Neural cell (in vitro differentiated cells): ENCODE measurements around the gene BLVRB. TPM values are rescaled to one million over a fixed set of nuclear protein-coding genes. Genes with fewer than 3 reads are reported as not detected.

Source experiments
- H2AFZ ChIP-seq: fragments of 200-600, 300-800 bp; sonication (generic), shearing (Covaris generic); 2 replicates; pipeline ENCODE4 v1.6.0; 2014; ENCODE audit warnings: low read depth, mild to moderate bottlenecking, antibody characterized with exemption, low read length, moderate library complexity
- H3F3A ChIP-seq: fragments of 200-600 bp; shearing (Covaris generic); 2 replicates; pipeline ENCODE4 v1.6.1; 2016; ENCODE audit warnings: mild to moderate bottlenecking, moderate library complexity, mixed read lengths, antibody characterized with exemption, low read length; ENCODE audit not compliant: insufficient read depth, poor library complexity, severe bottlenecking
- H3K27ac ChIP-seq: fragments of 200-600, 300-800 bp; sonication (generic), shearing (Covaris generic); 2 replicates; pipeline ENCODE4 v1.5.1; 2014; ENCODE audit warnings: mild to moderate bottlenecking, low read length, moderate library complexity
- H3K27me3 ChIP-seq: fragments of 300-800, 200-600 bp; sonication (generic), shearing (Covaris generic); 2 replicates; pipeline ENCODE4 v1.6.0; 2014; ENCODE audit warnings: mild to moderate bottlenecking, low read depth, low read length, moderate library complexity; ENCODE audit not compliant: insufficient read depth
- H3K36me3 ChIP-seq: fragments of 300-800, 200-600 bp; sonication (generic), shearing (Covaris generic); 2 replicates; pipeline ENCODE4 v1.5.1; 2014; ENCODE audit warnings: mild to moderate bottlenecking, antibody characterized with exemption, low read length, moderate library complexity; ENCODE audit not compliant: insufficient read depth
- H3K4me2 ChIP-seq: fragments of 300-800, 200-600 bp; sonication (generic), shearing (Covaris generic); 2 replicates; pipeline ENCODE4 v1.6.0; 2014; ENCODE audit warnings: mild to moderate bottlenecking, low read length
- H3K4me3 ChIP-seq: fragments of 300-800, 200-600 bp; sonication (generic), shearing (Covaris generic); 2 replicates; pipeline ENCODE4 v1.5.1; 2014; ENCODE audit warnings: mild to moderate bottlenecking, low read length, moderate library complexity
- H3K79me2 ChIP-seq: fragments of 200-600 bp; shearing (Covaris generic); replicated peaks from 2 replicates; pipeline ENCODE4 v1.6.0; 2014; ENCODE audit warnings: mild to moderate bottlenecking, low read length, moderate library complexity; ENCODE audit not compliant: insufficient read depth
- H3K9ac ChIP-seq: fragments of 300-800, 200-600 bp; sonication (generic), shearing (Covaris generic); 2 replicates; pipeline ENCODE4 v1.6.1; 2016; ENCODE audit warnings: mild to moderate bottlenecking, low read length, mixed read lengths
- H3K9me2 ChIP-seq: fragments of 200-600 bp; shearing (Covaris generic); 2 replicates; pipeline ENCODE4 v1.6.1; 2016; ENCODE audit warnings: mild to moderate bottlenecking, low read length, mixed read lengths; ENCODE audit not compliant: insufficient read depth
- H3K9me3 ChIP-seq: fragments of 200-600, 300-800 bp; sonication (generic), shearing (Covaris generic); 2 replicates; pipeline ENCODE4 v1.6.1; 2016; ENCODE audit warnings: mild to moderate bottlenecking, mixed run types, low read length, moderate library complexity, mixed read lengths
- H4K20me1 ChIP-seq: fragments of 200-600 bp; shearing (Covaris generic); 2 replicates; pipeline ENCODE4 v1.6.1; 2016; ENCODE audit warnings: mild to moderate bottlenecking, mixed run types; ENCODE audit not compliant: insufficient read depth
- CTCF ChIP-seq: fragments of 450-650 bp; IDR thresholded peaks from 2 replicates; pipeline ENCODE4 v1.5.1; 2014; ENCODE audit warnings: antibody characterized with exemption, mild to moderate bottlenecking, moderate library complexity; ENCODE audit not compliant: poor library complexity, severe bottlenecking
- EP300 ChIP-seq: fragments of 450-650 bp; conservative IDR thresholded peaks from 2 replicates; pipeline ENCODE4 v1.6.1; 2014; ENCODE audit warnings: antibody characterized with exemption, mild to moderate bottlenecking, moderate library complexity; ENCODE audit not compliant: poor library complexity, severe bottlenecking
- EZH2 ChIP-seq: fragments of 200-600, 300-800 bp; shearing (Covaris generic), sonication (generic); IDR thresholded peaks from 2 replicates; pipeline ENCODE4 v1.6.1; 2014; ENCODE audit warnings: antibody characterized with exemption, low read length, borderline replicate concordance, mild to moderate bottlenecking; ENCODE audit not compliant: insufficient read depth, poor library complexity, severe bottlenecking
- MXI1 ChIP-seq: fragments of 450-650 bp; conservative IDR thresholded peaks from 2 replicates; pipeline ENCODE4 v1.6.1; 2014; ENCODE audit warnings: antibody characterized with exemption, mild to moderate bottlenecking; ENCODE audit not compliant: poor library complexity, severe bottlenecking
- POLR2AphosphoS5 ChIP-seq: IDR thresholded peaks from 2 replicates; pipeline ENCODE4 v1.6.1; 2012
- RAD21 ChIP-seq: fragments of 450-650 bp; conservative IDR thresholded peaks from 2 replicates; pipeline ENCODE4 v1.6.1; 2014; ENCODE audit warnings: antibody characterized with exemption, mild to moderate bottlenecking, moderate library complexity
- REST ChIP-seq: IDR thresholded peaks from 2 replicates; pipeline ENCODE4 v1.6.1; 2012; ENCODE audit warnings: borderline replicate concordance
- SMC3 ChIP-seq: fragments of 450-650 bp; conservative IDR thresholded peaks from 2 replicates; pipeline ENCODE4 v1.6.1; 2014; ENCODE audit warnings: antibody characterized with exemption, mild to moderate bottlenecking, moderate library complexity; ENCODE audit not compliant: poor library complexity
- TAF1 ChIP-seq: IDR thresholded peaks from 2 replicates; pipeline ENCODE4 v1.6.1; 2012; ENCODE audit warnings: low read depth
- polyA plus RNA-seq: library from polyadenylated mRNA; depleted of rRNA; stranded (reverse); fragments of >200 nt; gene quantifications from 2 replicates; pipeline ENCODE4 v1.2.3, GENCODE V29; 2014

BLVRB gene
- polyA plus RNA-seq, 1 donor from 2014 or later, result 9.9 TPM

GRCh38 chr19:40458597-40458974 is 7.0 kb downstream of the BLVRB start:
- Histone ChIP-seq H3K27me3 (no peaks in the 10 kb centered on the region), H3K9ac (no peak overlapping the region), H2AFZ (no peak overlapping the region), H3K27ac (no peak overlapping the region), H3F3A (no peaks in the 10 kb centered on the region), H3K79me2 (no peaks in the 10 kb centered on the region), H4K20me1 (no peaks in the 10 kb centered on the region), H3K4me3 (no peak overlapping the region), H3K9me3 (no peaks in the 10 kb centered on the region), H3K36me3 (no peaks in the 10 kb centered on the region), H3K9me2 (no peaks in the 10 kb centered on the region), H3K4me2 (no peak overlapping the region)
- TF ChIP-seq EP300, result no peak
- TF ChIP-seq MXI1, result no peak
- no peak for TF ChIP-seq TAF1
- TF ChIP-seq RAD21, result no peak
- no peak for TF ChIP-seq CTCF
- no peak for TF ChIP-seq REST
- TF ChIP-seq EZH2, result no peak
- TF ChIP-seq POLR2AphosphoS5, result no peak
- no peak for TF ChIP-seq SMC3

GRCh38 chr19:40457953-40458596 is 7.5 kb downstream of the BLVRB start:
- no peaks in the 10 kb centered on the region for H3K9me2 ChIP-seq
- no peak overlapping the region for H3K4me3 ChIP-seq
- H2AFZ ChIP-seq, result no peak overlapping the region
- H3F3A ChIP-seq, result no peaks in the 10 kb centered on the region
- H3K4me2 ChIP-seq, result no peak overlapping the region
- no peaks in the 10 kb centered on the region for H3K36me3 ChIP-seq
- TF ChIP-seq EP300 (no peak), CTCF (no peak), SMC3 (no peak), EZH2 (no peak), REST (no peak)
- H4K20me1 ChIP-seq, result no peaks in the 10 kb centered on the region
- no peaks in the 10 kb centered on the region for H3K9me3 ChIP-seq
- no peak overlapping the region for H3K9ac ChIP-seq
- H3K79me2 ChIP-seq, result no peaks in the 10 kb centered on the region
- no peak overlapping the region for H3K27ac ChIP-seq
- H3K27me3 ChIP-seq, result no peaks in the 10 kb centered on the region
